Bone marrow (tissue), 2 donors: Measurements from ENCODE around the gene IRX5.

Source experiments
- DNase-seq, 2 donors: peaks; one replicate each; lab custom pipeline; 2025; lab: John Stamatoyannopoulos, UW

IRX5 gene

DNA sequence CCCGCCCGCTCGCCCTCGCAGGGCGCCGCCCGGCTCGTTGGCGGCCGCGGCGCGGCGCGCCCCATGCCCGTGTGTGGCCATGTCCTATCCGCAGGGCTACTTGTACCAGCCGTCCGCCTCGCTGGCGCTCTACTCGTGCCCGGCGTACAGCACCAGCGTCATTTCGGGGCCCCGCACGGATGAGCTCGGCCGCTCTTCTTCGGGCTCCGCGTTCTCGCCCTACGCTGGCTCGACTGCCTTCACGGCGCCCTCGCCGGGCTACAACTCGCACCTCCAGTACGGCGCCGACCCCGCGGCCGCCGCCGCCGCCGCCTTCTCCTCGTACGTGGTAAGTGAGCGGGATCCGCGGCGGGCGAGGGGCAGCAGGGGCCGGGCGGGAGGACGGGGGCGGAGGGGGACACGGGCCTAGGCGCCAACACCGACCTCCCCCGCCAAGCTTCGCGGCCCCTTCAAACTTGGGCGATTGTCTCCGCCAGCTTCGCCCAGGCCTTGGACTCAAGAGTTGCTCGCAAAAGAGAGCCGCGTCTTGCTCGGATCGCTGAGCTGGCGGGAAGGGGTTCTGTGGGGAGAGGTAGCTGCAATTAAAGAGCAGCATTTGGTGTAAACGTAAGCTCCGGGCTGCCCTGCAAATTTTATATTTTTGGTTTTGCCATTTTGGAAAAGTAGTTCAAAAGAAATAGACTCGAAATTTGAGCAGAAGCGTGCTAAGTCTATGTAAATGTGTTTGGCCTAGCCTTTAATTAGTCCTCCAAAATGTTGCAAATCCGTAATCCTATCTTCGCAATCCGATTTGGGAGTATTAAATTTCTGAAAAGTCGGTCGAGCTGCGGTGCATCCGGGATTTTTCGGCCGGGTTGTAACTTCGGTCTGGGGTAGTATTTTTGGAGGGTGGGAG lies 702 bp downstream of the IRX5 start:
- DNase-seq = no peak

- no peak for DNase-seq
Observed at GRCh38 chr16:54932021-54932660, 1.5 kb downstream of the IRX5 start.

- DNase-seq = no peak
Observed at GRCh38 chr16:54932737-54933254, 2.1 kb downstream of the IRX5 start.

DNA sequence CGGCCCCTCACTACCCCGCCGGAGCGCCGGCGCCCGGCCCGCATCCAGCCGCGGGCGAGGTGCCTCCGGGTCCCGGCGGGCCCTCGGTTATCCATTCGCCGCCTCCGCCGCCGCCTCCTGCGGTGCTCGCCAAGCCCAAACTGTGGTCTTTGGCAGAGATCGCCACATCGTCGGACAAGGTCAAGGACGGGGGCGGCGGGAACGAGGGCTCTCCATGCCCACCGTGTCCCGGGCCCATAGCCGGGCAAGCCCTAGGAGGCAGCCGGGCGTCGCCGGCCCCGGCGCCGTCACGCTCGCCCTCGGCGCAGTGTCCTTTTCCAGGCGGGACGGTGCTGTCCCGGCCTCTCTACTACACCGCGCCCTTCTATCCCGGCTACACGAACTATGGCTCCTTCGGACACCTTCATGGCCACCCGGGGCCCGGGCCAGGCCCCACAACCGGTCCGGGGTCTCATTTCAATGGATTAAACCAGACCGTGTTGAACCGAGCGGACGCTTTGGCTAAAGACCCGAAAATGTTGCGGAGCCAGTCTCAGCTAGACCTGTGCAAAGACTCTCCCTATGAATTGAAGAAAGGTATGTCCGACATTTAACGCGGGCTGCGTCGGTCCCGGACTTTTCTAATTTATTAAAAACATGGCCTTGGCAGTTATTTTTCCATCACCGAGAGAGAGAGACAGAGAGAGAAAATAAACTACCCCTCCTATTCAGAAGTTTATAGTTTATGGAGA lies 2.8 kb downstream of the IRX5 start:
- DNase-seq = no peak

GRCh38 chr16:54934481-54935265 lies 4.0 kb downstream of the IRX5 start:
- DNase-seq = no peak

GRCh38 chr16:54935266-54935968 lies 4.8 kb downstream of the IRX5 start:
- DNase-seq = no peak

DNA sequence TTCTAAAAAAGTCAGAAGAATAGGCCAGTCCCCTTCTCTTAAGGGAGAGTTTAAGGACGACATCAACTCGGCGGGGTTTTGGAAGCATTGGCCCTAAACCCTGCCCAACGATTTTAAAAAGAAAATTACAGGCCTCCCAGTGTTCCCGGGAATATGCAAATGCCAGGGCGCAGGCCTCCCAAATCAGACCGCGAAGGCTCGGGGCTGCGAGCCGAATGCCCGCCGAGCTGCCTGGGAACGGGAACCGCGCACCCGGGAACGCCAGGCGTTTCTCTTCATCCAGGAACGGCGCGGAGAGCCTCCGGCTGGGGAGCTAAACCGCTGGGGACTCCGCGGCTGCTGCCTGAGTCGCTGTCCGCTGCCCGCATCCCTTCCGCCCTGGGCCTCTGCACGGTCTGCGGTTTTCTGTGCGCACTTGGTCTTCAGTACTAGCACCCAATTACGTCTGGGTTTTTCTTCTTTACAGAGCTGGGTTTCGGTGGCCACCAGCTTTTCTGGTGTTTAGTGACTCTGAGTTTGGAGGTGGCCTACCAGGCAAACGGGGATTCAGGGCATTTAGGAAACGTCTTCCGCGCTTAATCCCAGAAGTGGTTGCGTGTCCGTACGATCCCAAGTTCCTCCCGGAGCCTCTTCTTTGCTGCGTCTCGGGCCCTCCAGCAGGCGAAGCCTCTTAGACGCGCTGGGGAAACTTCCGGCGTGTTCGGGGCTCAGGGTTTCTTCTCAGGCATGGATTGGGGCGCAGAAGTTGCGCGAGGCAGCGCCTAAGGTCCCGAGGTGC lies 5.7 kb downstream of the IRX5 start:
- no peak for DNase-seq

DNA sequence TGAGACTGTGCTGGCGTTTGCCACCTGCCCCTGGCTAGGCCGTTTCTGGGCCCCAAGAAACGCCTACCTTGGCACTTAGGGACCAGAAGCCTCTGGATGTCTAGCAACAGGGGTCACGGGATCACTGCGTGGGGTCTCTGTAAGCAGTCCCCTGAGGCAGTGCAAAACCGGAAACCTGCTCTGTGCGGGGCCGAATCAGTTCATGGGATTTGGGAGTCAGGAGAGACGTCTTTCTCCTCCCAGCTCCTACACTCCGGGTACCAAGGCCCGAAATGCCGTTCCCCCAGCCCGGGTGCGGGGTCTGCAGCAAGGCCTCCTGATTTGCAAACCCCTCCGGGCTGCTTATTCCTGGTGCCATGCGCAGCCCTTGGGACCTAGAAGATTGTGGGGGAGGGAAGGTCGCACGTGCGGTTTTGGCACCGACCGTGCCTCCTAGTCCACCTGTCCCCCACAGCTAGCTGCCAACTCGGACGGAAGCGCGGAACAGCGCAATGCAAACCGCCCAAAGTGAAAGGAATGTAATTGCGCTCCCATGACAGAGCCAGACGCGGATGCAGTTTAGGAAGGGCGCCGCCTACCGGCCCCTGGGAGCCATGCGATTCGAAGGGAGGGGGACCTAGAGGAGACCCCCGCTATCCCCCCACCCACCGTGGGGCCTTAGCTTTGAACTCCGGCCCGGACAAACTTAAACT lies 6.5 kb downstream of the IRX5 start:
- no peak for DNase-seq

DNA sequence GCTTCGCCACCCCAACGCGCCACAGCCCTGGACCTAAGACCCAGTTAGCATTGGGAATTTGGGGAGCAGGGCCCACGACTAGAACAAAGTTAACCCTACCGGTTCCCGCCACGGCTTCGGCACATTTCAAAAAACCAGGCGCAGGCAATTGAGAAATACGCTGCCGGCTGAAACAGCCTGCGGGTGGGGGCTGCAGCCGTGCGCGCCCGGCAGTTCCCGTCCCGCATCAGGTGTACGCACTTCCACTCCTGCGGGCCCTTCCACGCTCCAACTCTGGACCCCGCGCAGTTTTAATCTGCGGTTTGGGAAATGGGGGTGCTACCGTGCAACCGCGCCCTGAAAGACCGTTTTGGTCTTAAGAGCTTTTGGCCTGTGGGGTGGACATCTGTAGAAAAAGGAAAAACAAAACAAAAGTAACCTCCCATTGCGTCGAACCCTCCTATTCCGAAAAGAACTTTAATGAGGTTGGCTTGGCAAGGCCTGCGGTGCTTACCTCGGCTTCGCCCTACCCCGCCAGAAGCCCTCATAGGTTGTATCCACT lies 7.1 kb downstream of the IRX5 start:
- DNase-seq = no peak

- DNase-seq = peak in 1 of 2 donors; percentile 43
Observed at GRCh38 chr16:54938212-54939028, 7.8 kb downstream of the IRX5 start.

DNA sequence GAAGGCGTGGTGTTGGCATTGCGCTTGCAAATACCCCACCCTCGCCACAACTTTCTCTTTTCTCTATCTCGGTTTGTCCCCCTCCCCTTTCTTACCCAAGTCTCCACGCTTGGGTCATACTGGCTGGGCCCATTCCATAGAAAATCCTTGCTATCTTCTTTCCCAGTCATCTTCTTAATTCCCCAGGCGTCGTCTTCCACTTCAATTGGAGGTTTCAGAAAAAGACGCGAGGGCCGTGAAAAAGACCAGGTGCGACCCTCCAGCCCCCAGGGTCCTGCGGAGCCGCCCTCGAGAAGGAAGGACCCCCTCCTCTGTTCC lies 8.3 kb downstream of the IRX5 start:
- DNase-seq = no peak

- no peak for DNase-seq
Observed at GRCh38 chr16:54939510-54940278, 9.0 kb downstream of the IRX5 start.

GRCh38 chr16:54940279-54940604 lies 9.6 kb downstream of the IRX5 start:
- DNase-seq = no peak

GRCh38 chr16:54942353-54942943 lies 11.8 kb downstream of the IRX5 start:
- DNase-seq = no peak

GRCh38 chr16:54944002-54944401 lies 13.3 kb downstream of the IRX5 start:
- no peak for DNase-seq

GRCh38 chr16:54945063-54945462 lies 14.4 kb downstream of the IRX5 start:
- DNase-seq = no peak

- no peak for DNase-seq
Observed at GRCh38 chr16:54946909-54947308, 16.2 kb downstream of the IRX5 start.

DNA sequence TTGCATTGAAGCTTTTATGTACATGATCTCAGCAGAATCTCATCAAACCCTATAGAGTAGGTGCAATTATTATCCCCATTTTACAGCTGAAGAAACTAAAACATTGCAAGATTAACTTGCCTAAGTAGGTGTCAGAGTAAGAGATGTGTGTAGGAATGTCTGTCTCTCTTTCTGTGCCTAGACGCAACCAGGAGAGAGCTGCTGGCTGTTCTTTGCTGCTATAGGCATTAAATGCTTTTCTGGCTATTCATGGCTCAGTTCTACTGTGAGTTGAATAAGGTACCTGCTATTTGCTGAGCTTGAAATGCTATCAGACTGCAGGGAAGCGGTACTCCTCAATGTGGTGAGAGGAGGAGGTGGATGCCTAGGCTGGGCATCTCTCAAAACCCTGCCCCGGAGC lies 17.0 kb downstream of the IRX5 start:
- no peak for DNase-seq
